Endothelial cell of umbilical vein (primary cell): ENCODE data around the gene CCNG1.

ENCODE experiments used
- CTCF ChIP-seq, 2 donors: IDR thresholded peaks; 1 replicate in 1 of 2; 2 replicates in 1 of 2; pipeline ENCODE4 v1.5.1; 2011; ENCODE audit warnings: low read length in 2 of 2, mild to moderate bottlenecking in 2 of 2, moderate library complexity in 2 of 2, control low read depth in 1 of 2, inconsistent platforms in 1 of 2, low read depth in 1 of 2; ENCODE audit not compliant: insufficient read depth in 1 of 2; ENCODE audit errors: extremely low read depth in 1 of 2
- EZH2 ChIP-seq: IDR thresholded peaks from 2 replicates; pipeline ENCODE4 v1.6.1; 2012; ENCODE audit warnings: borderline replicate concordance, low read depth, mild to moderate bottlenecking, moderate library complexity, low read length, inconsistent platforms; ENCODE audit not compliant: severe bottlenecking

- no peak for TF ChIP-seq EZH2
- TF ChIP-seq CTCF (IDR thresholded peaks at IDR 0.05; ENCODE audit: extremely low read depth in 1 of 2, insufficient read depth in 1 of 2, low read depth in 1 of 2, low read length in 2 of 2), result no peak
Measured at GRCh38 chr5:163410505-163410904, 26.9 kb upstream of the CCNG1 start.
